ENCODE measurements around the gene NUBP2.
"Not testable (repeated sequence)": the region's sequence is repeated elsewhere in the genome, so short reads cannot be mapped to it uniquely, and the experiment has no call there.

Gene NUBP2

GRCh38 chr16:1792836-1793577 is 10.2 kb downstream of the NUBP2 start:
- H3K27ac ChIP-seq: no peak overlapping the region
- TF ChIP-seq CTCF (conservative IDR thresholded peaks at IDR 0.05): no peak
- TF ChIP-seq ZFX (IDR thresholded peaks at IDR 0.05): no peak

GRCh38 chr16:1793578-1794220 is 10.9 kb downstream of the NUBP2 start, which contains the start of gene IGFALS:
TSS of gene IGFALS (minus strand) at chr16:1793705. CDS start at chr16:1793652, 53 bp downstream.
- no peak within 1 kb of the TSS for H3K27ac ChIP-seq
- no peak for TF ChIP-seq ZFX (IDR thresholded peaks at IDR 0.05)
- no peak for TF ChIP-seq CTCF (conservative IDR thresholded peaks at IDR 0.05)

GRCh38 chr16:1794221-1794871 is 11.6 kb downstream of the NUBP2 start:
- TF ChIP-seq ZFX (IDR thresholded peaks at IDR 0.05): no peak
- no peak for TF ChIP-seq CTCF (conservative IDR thresholded peaks at IDR 0.05)
- no peak overlapping the region for H3K27ac ChIP-seq

GRCh38 chr16:1794908-1795666 is 12.3 kb downstream of the NUBP2 start:
- no peak overlapping the region for H3K27ac ChIP-seq
- TF ChIP-seq CTCF (conservative IDR thresholded peaks at IDR 0.05) (no peak), ZFX (IDR thresholded peaks at IDR 0.05) (no peak)

- not testable (repeated sequence) for H3K27ac ChIP-seq
These were observed 16.5 kb downstream of the NUBP2 start for GRCh38 chr16:1799263-1799662.

GRCh38 chr16:1800701-1801100 is 17.9 kb downstream of the NUBP2 start:
- no peak overlapping the region for H3K27ac ChIP-seq
- TF ChIP-seq ZFX (IDR thresholded peaks at IDR 0.05) (no peak), CTCF (conservative IDR thresholded peaks at IDR 0.05) (no peak)

GRCh38 chr16:1807626-1808025 is 24.9 kb downstream of the NUBP2 start:
- H3K27ac ChIP-seq: no peak overlapping the region
- TF ChIP-seq CTCF (conservative IDR thresholded peaks at IDR 0.05) (no peak), ZFX (IDR thresholded peaks at IDR 0.05) (no peak)
